Amniotic epithelial cell (primary cell): Measurements from ENCODE around the gene COPS2.
"Not testable (repeated sequence)": the region's sequence is repeated elsewhere in the genome, so short reads cannot be mapped to it uniquely, and the experiment has no call there.

ENCODE experiments used
- DNase-seq: peaks from one replicate; pipeline ENCODE4 v3.0.0-alpha.2; 2010; ENCODE audit warnings: low read depth

Gene COPS2

DNA sequence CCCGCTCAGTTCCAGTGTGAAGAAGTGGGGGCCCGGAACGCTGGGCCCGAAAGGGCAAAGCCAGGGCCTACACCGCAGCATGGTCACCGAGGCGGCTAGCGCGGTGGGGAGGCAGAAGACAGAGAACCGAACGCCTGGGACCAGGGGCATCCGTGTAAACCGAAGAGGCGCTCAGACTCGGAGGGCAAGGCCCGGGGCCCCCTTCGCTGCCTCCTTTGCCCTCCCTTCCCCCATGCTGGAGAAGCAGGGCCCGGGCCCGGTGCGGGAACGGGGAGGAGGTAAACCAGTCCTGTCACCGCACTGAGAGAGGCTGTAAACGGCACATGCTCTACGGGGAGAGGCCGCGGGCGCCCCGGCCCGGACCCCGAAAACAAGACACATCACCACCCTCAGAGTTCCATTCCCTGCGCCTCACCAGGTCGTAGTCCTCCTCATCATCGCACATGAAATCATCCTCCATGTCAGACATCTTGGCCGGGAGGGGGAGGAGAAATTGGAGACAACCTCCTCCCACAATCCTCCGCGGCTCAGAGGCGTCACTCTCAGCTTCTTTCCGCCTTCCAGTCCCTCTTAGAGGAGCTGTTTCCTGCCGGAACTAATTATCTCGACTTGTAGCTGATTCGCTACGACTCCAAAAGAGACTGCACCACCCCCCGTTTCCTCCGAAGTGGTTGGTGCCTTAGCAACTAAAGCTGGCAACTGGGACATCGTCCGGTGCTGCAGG is at the start of gene COPS2:
COPS2 (minus strand) TSS at position 490 of the 724 bp plus-strand sequence; CDS start at position 469, 21 bp downstream.
- DNase-seq: peak; percentile 99

DNA sequence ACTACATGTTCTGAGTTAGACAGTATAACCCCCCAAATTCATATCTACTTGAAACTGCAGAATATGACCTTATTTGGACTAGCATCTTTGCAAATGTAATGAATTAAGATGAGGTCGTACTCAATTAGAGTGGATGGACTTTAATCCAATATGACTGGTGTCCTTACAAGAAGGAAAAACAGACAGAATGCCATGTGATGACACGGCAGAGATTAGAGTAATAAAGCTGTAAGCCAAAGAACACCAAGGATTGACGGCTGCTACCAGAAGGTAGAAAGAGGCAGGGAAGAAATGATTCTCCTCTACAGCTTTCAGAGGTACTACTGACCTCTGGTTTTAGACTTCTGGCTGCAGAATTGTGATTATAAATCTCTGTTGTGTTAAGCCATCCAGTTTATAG is 44.9 kb upstream of the COPS2 start:
- no peak for DNase-seq

DNA sequence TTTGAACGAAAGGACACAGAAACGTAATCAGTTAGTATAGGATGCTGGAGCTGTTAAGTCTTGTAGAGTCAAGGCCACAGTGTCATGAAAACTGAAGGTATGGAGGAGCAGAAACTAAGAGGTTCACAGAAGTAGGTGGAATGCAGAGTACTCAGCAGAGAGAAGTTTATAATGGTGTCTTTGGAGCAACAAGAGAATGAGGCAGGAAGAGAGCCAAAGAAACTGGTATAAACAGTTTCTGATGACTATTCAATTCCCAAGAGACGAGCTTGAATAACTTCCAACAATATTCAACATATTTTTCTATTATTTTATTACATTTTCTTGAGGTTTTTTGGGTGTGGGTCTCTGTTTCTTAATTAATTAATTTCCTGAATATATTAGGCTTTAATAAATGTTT is 44.3 kb upstream of the COPS2 start:
- DNase-seq: no peak

DNA sequence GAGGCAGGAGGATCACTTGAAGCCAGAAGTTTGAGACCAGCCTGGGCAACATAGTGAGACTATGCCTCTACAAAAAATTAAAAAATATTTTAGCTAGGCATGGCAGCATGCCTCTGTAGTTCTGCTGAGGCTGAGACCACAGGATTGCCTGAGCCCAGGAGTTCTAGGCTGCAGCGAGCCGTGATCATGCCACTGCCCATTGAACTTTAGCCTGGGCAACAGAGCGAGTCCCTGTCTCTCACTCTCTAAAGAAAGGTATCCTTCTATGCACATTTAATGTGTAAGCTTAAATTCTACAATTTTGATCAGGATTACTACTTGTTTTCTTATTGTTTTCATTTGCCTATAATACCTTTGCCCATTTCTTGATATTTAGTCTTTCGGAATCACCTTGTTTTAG is 41.5 kb upstream of the COPS2 start:
- no peak for DNase-seq

DNA sequence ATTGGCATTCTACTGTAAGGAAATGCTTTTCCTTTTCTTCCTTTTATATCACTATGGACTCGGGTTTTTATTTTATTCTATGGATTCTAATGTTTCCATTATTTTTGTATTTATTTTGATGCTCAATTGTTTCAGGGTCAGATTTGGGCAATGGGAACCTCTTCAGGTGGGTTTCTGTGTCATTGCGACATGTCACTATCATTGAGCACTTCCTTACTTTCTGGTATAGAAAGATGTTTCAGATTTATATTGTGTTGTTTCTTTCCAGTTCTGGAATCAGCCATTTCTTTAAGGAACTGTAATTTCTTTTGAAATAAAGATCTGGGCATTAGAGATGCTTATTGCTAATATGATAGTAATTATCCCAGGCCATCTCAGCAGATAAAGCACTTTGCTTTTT is 36.5 kb upstream of the COPS2 start:
- no peak for DNase-seq

DNA sequence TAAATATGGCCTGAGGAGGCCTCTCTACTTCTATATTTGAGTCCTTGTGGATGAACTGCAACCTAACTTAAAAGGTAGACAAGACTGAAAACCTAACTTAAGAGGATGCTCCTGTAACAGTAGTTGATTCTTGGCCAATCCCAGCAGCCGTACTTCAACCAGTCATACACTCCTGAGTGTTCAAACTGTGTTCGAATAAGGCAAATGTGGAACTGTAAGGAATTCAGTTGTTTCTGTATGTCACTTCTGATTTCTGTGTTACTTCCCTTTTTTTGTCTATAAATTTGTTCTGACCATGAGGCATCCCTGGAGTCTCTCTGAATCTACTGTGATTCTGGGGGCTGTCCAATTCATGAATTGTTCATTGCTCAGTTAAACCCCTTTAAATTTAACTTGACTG is 35.2 kb upstream of the COPS2 start:
- DNase-seq: no peak

DNA sequence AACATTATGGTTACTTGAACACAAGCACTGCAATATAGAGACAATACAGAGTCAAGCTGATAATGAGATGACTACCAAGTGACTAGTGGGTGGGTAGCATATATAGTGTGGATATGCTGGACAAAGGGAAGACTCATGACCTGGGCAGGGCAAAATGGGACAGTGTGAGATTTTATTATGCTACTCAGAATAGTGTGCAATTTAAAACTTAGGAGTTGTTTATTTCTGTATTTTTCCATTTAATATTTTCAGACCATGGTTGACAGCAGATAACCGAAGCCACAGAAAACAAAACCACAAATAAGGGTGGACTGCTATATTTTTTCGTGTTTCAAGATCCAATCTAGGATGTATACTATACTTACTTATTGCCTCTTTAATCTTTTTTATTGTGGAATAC is 34.2 kb upstream of the COPS2 start:
- DNase-seq: no peak

DNA sequence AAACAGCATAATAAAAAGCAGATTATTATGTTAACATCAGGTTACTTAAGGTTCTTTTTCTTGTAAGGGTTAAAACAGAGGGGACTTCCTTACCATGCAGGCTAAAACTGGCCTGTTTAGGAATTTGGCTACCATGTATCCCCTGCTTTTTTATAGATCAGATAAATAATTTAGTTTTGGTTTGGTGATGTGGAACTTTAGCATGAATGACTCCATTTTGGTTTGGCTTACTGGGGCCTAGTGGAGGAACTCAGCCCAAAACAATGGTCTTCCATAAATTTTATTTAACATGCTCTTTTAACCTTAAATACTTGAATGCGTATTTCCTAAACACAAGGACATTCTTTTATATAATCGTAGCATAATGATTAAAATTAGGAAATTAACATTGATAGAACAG is 33.5 kb upstream of the COPS2 start:
- no peak for DNase-seq

DNA sequence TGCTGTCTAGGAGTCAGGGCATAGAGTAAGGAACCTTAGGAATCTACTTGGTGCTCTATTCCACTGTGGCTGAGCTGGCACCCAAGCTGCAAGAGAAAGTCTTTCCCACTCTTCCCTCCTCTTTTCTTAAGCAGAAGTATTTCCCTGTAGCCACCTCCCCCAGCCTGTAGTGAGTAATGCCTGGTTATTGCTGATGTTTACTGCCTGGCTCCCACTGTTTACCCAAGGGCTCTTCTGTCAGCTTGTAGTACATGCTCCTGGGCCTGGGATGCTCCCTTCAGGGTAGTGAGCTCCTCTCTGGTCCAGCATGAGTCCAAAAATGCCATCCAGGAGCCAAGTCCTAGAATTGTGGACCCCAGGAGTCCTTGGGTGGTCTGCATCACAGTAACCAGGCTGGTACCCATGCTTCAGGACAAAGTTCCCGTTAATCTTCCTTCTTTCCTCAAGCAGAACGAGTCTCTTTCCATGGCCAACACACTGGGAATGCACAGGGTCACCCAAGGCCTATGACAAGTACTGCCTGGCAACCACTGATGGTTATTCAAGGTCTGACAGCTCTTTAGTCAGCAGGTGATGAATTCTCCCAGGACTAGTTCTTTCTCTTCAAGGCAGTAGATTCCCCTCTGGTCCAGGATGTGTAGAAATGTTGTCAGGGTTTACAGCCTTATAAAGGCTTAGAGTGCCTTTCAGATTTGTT is 32.3 kb upstream of the COPS2 start:
- DNase-seq: peak; percentile 75

DNA sequence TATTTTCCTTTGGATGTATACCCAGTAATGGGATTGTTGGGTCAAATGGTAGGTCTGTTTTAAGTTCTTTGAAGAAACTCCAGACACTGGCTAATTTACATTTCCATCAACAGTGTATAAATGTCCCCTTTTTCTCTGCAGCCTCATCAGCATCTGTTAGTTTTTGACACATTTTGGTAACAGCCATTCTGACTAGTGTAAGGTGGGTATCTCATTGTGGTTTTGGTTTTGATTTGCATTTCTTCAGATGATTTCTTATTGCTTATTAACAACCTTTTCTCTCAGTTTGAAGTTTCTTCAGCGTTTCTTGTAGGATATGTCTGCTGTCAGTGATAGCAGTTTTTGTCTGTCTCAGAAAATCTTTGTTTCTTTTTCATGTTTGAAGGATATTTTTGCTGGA is 30.1 kb upstream of the COPS2 start:
- DNase-seq: no peak

DNA sequence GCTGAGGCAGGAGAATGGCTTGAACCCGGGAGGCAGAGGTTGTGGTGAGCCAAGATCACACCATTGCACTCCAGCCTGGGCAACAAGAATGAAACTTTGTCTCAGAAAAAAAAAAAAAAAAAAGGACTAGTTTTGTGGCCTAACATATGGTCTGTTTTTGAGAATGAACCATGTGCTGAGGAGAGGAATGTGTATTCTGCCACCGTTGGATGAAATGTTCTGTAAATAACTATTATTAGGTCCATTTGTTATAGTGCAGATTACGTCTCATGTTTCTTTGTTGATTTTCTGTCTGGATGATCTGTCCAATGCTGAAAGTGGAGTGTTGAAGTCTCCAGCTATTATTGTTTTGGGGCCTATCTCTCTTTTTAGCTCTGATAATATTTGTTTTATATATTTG is 28.3 kb upstream of the COPS2 start:
- not testable (repeated sequence) for DNase-seq

DNA sequence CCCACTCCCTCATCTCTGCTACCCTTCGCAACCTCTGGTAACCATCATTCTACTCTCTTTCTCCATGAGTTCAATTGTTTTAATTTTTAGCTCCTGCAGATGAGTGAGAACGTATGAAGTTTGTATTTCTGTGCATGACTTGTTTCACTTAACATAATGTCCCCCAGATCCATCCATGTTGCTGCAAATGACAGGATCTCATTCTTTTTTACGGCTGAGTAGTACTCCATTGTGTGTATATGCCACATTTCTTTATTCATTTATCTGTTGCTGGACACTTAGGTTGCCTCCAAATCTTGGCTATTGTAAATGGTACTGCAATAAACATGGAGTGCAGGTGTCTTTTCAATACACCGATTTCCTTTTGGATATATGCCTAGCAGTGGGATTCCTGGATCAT is 26.7 kb upstream of the COPS2 start:
- no peak for DNase-seq

DNA sequence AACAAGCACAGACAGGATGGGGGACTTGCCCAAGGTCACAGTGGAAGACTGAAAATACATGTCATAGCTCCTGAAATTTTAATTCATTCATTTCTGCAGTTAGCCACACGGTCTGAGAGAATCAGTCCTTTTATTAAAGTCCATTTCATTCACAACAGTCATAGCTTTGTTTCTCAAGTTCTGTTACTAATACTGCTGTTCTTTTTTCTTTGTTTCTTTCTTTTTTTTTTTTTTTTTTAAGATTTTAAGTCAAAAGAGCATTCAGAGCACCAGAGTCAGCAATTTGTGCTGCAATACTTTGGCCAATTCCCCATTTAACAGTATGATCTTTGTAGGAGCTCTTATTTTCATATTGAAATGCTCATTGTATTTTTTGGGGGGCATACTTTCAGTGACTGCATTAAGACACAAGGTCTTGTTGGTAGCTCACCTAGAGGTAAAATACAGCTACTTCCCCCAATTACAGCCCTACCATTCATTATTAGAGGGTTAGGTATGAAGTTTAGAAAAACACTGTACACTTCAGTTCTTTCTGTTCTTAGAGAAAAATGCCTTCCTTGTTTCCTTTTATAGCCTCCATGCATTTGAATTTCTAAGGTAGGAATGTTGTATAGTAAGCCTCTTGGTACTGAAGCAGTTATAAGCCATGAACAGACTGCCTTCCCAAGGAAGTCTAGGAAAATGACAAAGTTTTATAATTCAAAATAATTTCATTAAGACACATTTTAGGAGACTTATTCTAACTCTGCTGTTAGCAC is 24.2 kb upstream of the COPS2 start:
- no peak for DNase-seq

DNA sequence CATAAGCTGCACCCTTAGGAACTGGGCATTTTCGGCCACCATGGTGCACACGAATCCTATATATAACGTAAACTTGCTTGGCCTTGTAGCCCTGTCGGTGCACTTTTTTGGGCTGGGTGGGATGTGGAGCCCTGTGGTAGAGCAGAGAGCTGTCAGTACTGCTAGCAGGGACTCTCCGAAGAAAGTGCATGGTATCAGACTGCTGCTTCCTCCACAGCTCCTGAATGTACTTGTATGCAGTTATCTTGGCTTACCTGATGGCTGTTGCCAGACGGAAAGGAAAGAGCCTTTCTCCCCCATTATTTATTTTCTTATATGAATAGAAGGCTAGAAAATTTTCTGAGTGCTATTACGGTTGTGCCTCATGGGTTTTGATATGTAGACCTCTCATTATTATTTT is 23.1 kb upstream of the COPS2 start:
- DNase-seq: no peak

DNA sequence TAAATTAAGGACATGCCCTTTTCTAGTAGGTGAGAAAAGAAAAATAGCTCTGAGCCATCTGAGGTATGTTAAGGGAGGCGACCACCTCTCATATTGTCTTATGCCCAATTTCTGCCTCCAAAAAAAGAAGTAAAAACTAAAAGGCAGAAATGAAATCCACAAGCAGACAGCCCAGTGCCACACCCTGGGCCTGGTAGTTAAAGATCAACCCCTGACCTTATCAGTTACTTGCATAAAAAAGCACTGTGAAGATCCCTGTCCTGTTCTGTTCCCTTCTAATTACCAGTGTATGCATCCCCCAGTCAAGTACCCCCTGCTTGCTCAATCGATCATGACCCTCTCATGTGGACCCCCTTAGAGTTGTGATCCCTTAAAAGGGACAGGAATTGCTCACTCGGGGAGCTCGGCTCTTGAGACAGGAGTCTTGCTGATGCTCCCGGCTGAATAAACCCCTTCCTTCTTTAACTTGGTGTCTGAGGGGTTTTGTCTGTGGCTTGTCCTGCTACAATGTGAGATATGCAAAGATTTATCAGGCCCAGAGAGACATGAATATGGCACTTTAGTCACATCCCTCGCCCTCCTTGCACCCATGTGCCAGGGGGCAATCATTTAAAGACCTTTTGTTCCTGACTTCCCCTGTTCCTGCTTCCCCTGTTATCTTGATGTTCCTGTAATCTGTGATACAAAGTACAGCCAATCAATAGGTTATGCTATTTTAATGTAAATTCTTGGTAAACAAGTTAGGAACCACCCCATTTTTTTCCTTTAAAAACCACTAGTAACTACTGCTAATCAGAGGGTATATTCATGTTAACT is 20.4 kb upstream of the COPS2 start:
- DNase-seq: not testable (repeated sequence)

DNA sequence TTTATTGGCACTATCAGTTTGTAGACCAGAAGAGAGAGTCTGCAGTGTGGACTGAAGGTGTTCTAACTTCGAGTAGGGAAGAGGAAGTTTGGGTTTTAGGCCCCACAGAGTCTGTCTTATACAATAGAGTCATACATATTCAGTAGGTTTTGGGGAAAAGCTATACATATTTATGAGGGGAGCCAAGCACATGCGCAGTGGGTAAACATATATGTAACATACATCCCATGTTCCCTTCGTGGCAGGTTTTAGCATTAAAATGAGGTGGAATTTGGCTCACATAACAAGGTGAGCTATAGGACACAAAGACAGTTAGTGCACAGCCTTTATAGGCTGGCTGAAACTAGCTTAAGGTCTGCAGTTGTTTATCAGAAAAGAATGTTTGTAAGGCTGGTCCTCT is 19.5 kb upstream of the COPS2 start:
- no peak for DNase-seq

DNA sequence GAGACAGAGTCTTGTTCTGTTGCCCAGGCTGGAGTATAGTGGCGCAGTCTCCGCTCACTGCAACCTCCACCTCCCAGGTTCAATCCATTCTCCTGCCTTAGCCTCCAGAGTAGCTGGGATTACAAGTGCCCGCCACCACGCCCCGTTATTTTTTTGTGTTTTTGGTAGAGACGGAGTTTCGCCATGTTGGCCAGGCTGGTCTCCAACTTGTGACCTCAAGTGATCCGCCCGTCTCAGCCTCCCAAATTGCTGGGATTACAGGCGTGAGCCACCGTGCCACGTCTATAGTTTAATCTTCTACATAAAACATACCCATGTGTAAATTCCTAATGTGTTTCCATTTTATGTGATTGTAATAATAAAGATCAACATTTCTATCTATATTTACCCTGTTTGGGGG is 16.4 kb upstream of the COPS2 start:
- DNase-seq: no peak

DNA sequence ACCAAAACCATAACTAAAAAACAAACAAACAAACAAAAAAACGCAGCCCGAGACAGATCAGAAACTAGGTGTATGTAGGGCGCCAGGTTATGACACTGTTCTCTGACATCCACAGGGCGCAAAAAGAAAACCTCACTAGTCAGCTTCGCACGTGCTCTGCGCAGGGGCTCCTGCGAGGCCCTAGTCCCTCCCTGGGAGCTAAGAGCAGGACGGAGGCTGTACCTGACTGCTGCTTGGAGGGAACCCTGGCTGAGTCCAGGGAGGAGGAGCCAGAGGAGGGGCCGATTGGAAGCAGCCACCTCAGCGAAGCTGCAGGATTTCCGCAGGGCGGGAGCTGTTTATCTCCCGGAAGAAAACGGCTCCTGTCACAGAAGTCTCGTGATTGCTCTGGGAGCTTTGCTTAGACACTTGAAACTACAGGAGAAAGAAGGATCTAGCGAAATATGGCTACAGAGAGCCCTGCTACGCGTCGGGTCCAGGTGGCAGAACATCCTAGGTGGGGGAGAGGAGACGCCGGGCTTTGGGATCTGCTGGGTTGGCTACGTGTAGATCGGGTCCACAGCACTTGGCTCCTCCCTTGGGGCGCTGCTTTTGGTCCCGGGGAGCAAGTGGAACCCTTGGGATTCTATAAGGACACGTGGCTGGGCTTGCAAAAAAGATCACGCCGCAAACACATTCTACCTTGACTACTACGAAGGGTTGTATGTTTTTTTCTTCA is 14.6 kb upstream of the COPS2 start, which contains the start of gene GALK2:
GALK2 (plus strand) TSS at position 368 of the 718 bp plus-strand sequence; CDS start at position 444, 76 bp downstream.
- DNase-seq: peak; percentile 88

DNA sequence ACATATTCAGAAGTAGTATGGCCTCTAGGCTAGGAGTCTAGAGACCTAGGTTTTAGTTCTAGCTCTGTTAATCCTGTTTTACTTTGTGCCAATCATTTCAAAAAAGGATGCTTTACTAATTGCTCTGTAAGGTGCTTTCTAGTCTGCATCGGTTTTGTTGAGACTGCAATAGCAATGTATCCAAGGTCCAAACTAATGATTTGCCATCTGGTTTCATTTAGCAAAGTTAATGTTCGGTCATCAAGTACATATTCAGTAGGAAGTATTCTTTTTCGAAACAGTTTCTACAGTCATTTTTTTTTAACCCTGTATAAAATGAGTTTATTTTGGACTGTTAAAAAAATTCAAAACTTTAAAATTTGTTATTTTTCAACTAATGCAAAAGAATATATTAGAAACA is 12.6 kb upstream of the COPS2 start:
- DNase-seq: no peak

DNA sequence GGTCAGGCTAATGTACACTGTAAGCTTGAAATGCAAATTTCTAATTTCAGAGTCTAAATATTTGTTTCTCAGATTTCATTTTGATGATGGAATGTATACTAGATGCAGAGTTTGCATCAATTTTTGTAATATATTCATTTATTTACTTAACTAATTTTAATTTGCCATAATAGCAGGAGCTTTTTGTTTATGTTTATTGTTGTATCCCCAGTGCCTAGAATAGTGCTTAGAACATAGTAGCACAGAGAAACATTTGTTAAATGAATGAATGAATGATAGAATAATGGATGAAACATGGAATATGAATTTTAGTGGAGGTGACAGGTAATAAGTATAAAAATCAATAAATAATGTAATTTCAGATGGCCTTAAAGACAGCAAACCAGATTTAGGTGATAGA is 9.5 kb upstream of the COPS2 start:
- DNase-seq: no peak

DNA sequence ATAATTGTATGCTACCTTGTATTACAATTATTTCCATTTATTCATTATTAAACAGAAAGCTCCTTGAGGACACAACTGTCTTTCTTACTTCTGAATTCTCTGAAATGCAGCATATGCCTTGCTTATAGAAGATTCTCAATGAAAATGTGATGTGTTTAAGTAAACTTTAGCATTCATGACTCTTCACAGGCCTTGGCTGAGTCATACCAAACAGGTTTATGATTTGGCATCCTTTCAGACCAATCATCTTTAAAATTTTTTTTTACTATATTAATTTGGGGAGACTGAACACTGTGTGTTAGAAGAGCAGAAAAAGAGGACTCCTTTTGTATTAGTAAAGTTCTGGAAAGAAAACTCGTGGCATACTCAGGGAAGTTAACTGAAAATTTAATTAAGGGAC is 8.3 kb upstream of the COPS2 start:
- no peak for DNase-seq
